K562 (cell line): ENCODE results near the gene MAP4K5. TPM values are rescaled to one million over a fixed set of nuclear protein-coding genes. Genes with fewer than 3 reads are reported as not detected.

ENCODE experiments used
- ADNP ChIP-seq: fragments of 200-800 bp; sonication (Bioruptor generic); IDR thresholded peaks from 2 replicates; pipeline ENCODE4 v1.6.1; 2016; ENCODE audit warnings: missing genetic modification characterization, missing compliant biosample characterization
- ATF6 ChIP-seq: sonication (generic); formaldehyde crosslinking; IDR thresholded peaks from 2 replicates; pipeline ENCODE4 v1.4.0; 2020; ENCODE audit warnings: mild to moderate bottlenecking, missing genetic modification reagents
- HNRNPLL ChIP-seq: fragments of 200-400 bp; formaldehyde crosslinking; IDR thresholded peaks from 2 replicates; pipeline ENCODE4 v1.6.1; 2017; ENCODE audit warnings: low read length, low read depth, mild to moderate bottlenecking; ENCODE audit not compliant: poor library complexity, severe bottlenecking
- MAFG ChIP-seq: fragments of 450-650 bp; conservative IDR thresholded peaks from 2 replicates; pipeline ENCODE4 v1.6.1; 2016; ENCODE audit warnings: missing genetic modification characterization, missing compliant biosample characterization
- MCM3 ChIP-seq: fragments of 450-650 bp; IDR thresholded peaks from 2 replicates; pipeline ENCODE4 v1.6.1; 2016
- MECOM ChIP-seq: fragments of 250-450 bp; sonication (Bioruptor Pico); IDR thresholded peaks from 2 replicates; pipeline ENCODE4 v1.8.0; 2022; ENCODE audit warnings: inconsistent platforms
- PML ChIP-seq: IDR thresholded peaks from 2 replicates; pipeline ENCODE4 v1.6.1; 2012; ENCODE audit warnings: low read length, inconsistent platforms
- POU5F1 ChIP-seq: fragments of 150-350 bp; IDR thresholded peaks from 2 replicates; pipeline ENCODE4 v1.6.1; 2014; ENCODE audit warnings: borderline replicate concordance, low read length, low read depth, mild to moderate bottlenecking; ENCODE audit not compliant: partially characterized antibody
- SMARCB1 ChIP-seq: IDR thresholded peaks from 2 replicates; pipeline ENCODE4 v1.6.1; 2011; ENCODE audit warnings: improper control_type of control experiment, low read depth; ENCODE audit not compliant: insufficient read length
- SUPT5H ChIP-seq: fragments of 450-650 bp; IDR thresholded peaks from 2 replicates; pipeline ENCODE4 v1.6.1; 2016
- ZNF589 ChIP-seq: fragments of 200-800 bp; sonication (Bioruptor generic); IDR thresholded peaks from 2 replicates; pipeline ENCODE4 v1.6.1; 2016; ENCODE audit warnings: low read depth, missing genetic modification characterization, missing compliant biosample characterization
- ZNF592 ChIP-seq: fragments of 450-650 bp; IDR thresholded peaks from 2 replicates; pipeline ENCODE4 v1.6.1; 2017; ENCODE audit warnings: antibody characterized with exemption, mild to moderate bottlenecking
- polyA plus RNA-seq, 8 experiments: library from polyadenylated mRNA; depleted of rRNA in 4 of 8; stranded (reverse) in 5 of 8; unstranded in 3 of 8; fragments of >200 nt; fragmentation: Nextera tagmentation in 2 of 8; fragmentation: Illumina TruSeq in 1 of 8; extraction: Ambion mirVana in 2 of 8; extraction: Trizol in 1 of 8; gene quantifications; 2 replicates each; pipeline versions ENCODE4 v1.2.1 to v1.2.3, GENCODE V29; 2011 to 2014; ENCODE audit warnings: inconsistent platforms in 1 of 8, missing spikeins in 1 of 8
- total RNA-seq, 7 experiments: library from RNA; depleted of rRNA in 6 of 7; stranded (reverse); fragments of >200 nt in 6 of 7; fragmentation: Illumina TruSeq in 2 of 7; extraction: Trizol in 2 of 7; gene quantifications; 2 replicates each; pipeline versions ENCODE4 v1.2.1 to v1.2.3, GENCODE V29; 2011 to 2021; ENCODE audit warnings: low replicate concordance in 1 of 7
- TF ChIP-seq, protein P1 (sequence below): fragments of 450-650 bp; formaldehyde crosslinking; IDR thresholded peaks from 2 replicates; pipeline ENCODE4 v1.4.0; 2022; ENCODE audit warnings: mild to moderate bottlenecking, moderate library complexity
- TF ChIP-seq, protein P2 (sequence below): sonication (generic); formaldehyde crosslinking; IDR thresholded peaks from 2 replicates; pipeline ENCODE4 v1.8.1; 2023; ENCODE audit warnings: missing genetic modification reagents, mild to moderate bottlenecking, borderline replicate concordance

Gene MAP4K5
- total and polyA plus RNA-seq, 9 of the 15 experiments (the other 6 are each of a cell fraction or from before 2014, with no cell fraction given), result 5.9 to 29.4 (median 18.0) TPM

GRCh38 chr14:50396631-50397389, 135.6 kb downstream of the MAP4K5 start, which contains the start of gene CDKL1 (continued):
- TF ChIP-seq ADNP (tag), result no peak
- no peak for TF ChIP-seq MECOM (CRISPR knock-in tag)
- TF ChIP-seq HNRNPLL, result peak; percentile 61
- TF ChIP-seq, protein P1, sequence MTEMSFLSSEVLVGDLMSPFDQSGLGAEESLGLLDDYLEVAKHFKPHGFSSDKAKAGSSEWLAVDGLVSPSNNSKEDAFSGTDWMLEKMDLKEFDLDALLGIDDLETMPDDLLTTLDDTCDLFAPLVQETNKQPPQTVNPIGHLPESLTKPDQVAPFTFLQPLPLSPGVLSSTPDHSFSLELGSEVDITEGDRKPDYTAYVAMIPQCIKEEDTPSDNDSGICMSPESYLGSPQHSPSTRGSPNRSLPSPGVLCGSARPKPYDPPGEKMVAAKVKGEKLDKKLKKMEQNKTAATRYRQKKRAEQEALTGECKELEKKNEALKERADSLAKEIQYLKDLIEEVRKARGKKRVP (CRISPR knock-in tag), result no peak
- TF ChIP-seq, protein P2, sequence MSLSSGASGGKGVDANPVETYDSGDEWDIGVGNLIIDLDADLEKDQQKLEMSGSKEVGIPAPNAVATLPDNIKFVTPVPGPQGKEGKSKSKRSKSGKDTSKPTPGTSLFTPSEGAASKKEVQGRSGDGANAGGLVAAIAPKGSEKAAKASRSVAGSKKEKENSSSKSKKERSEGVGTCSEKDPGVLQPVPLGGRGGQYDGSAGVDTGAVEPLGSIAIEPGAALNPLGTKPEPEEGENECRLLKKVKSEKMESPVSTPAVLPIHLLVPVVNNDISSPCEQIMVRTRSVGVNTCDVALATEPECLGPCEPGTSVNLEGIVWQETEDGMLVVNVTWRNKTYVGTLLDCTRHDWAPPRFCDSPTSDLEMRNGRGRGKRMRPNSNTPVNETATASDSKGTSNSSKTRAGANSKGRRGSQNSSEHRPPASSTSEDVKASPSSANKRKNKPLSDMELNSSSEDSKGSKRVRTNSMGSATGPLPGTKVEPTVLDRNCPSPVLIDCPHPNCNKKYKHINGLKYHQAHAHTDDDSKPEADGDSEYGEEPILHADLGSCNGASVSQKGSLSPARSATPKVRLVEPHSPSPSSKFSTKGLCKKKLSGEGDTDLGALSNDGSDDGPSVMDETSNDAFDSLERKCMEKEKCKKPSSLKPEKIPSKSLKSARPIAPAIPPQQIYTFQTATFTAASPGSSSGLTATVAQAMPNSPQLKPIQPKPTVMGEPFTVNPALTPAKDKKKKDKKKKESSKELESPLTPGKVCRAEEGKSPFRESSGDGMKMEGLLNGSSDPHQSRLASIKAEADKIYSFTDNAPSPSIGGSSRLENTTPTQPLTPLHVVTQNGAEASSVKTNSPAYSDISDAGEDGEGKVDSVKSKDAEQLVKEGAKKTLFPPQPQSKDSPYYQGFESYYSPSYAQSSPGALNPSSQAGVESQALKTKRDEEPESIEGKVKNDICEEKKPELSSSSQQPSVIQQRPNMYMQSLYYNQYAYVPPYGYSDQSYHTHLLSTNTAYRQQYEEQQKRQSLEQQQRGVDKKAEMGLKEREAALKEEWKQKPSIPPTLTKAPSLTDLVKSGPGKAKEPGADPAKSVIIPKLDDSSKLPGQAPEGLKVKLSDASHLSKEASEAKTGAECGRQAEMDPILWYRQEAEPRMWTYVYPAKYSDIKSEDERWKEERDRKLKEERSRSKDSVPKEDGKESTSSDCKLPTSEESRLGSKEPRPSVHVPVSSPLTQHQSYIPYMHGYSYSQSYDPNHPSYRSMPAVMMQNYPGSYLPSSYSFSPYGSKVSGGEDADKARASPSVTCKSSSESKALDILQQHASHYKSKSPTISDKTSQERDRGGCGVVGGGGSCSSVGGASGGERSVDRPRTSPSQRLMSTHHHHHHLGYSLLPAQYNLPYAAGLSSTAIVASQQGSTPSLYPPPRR, result no peak
- TF ChIP-seq MAFG (tag), result peak; percentile 60
- peak; percentile 45; the same call in 1 of the 2 replicates for TF ChIP-seq ZNF592
- no peak for TF ChIP-seq SUPT5H
- no peak for TF ChIP-seq ZNF589 (CRISPR knock-in tag)
- TF ChIP-seq MCM3, result no peak
- no peak for TF ChIP-seq PML
- TF ChIP-seq POU5F1, result no peak
- TF ChIP-seq SMARCB1, result no peak
- TF ChIP-seq ATF6, result no peak
